Panc1 (cell line): ENCODE measurements around the gene FKBP9.

Experiments
- CTCF ChIP-seq: fragments of 450-650 bp; IDR thresholded peaks from 2 replicates; pipeline ENCODE4 v1.5.1; 2017; ENCODE audit warnings: mild to moderate bottlenecking
- POLR2AphosphoS5 ChIP-seq: IDR thresholded peaks from 2 replicates; pipeline ENCODE4 v1.6.1; 2012; ENCODE audit warnings: mild to moderate bottlenecking, low read depth, low read length, moderate library complexity
- SIN3A ChIP-seq: IDR thresholded peaks from 2 replicates; pipeline ENCODE4 v1.6.1; 2012; ENCODE audit warnings: low read depth, mild to moderate bottlenecking, low read length, moderate library complexity, borderline replicate concordance; ENCODE audit not compliant: insufficient read depth
- TCF7L2 ChIP-seq: IDR thresholded peaks from 2 replicates; pipeline ENCODE4 v1.6.1; 2011; ENCODE audit warnings: mild to moderate bottlenecking, low read depth, low read length, inconsistent platforms

- TF ChIP-seq CTCF (no peak), POLR2AphosphoS5 (no peak), SIN3A (no peak), TCF7L2 (no peak)
These were observed 35.3 kb upstream of the FKBP9 start for GRCh38 chr7:32921896-32922295.
